Right forelimb (tissue), 1 donor: ENCODE measurements around the gene TPM2.

Source experiments
- DNase-seq: peaks from one replicate; pipeline ENCODE4 v3.0.0-alpha.2; 2018

The TPM2 gene

DNA sequence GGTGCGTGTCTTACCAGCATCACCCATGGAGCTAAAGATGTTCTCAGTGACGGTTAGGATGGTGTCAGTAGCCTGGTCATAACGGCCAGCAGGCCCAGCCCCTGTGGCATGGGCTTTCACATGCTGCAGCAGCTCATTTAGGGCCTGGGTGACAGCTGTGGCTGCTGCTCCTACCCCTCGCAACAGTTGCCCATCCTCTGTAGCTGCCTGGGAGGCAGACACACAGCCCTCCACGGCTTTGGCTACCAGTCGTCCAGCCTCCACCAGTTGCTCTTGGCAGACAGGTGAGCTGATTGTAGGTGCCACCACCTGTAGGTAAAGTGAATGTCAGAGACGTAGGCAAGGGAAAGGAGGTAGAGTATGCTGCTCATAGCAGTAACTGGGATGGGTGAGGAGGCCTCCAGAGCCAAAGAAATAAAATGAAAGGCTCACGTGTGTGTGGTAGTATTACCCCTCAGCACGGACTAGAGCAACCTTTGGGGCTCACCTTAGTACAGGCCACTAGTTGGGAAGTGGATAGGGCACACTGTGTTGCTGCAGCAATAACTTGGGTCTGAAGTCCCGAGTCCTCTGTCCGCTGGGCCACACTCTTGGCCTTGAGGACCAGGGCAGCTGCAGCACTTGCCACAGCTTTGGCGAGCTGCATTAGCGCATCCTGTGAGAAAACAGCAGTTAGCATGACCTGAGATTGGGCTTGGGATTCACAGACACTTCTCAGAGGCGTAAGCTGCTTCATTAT lies 27.6 kb upstream of the TPM2 start:
- DNase-seq, result no peak

DNA sequence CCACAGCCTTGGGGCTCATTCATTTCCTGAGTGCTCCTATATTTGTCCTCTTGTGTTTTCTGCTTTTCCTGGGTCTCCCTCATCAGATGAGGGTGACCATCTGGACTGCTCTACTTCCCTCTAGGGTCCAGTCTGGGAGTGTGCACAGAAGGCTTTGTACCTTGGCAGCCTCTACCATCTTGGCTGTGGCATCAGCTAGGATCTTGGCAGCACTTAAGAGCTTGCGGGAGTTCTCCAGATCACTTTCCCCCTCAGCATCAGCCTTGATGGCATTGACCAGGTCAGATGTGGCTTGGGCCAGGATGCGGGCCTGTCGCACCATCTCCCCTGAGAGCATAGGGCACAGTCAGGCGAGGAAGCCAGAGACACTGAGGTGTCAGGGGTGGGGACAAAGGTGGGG lies 26.5 kb upstream of the TPM2 start:
- DNase-seq, result no peak

DNA sequence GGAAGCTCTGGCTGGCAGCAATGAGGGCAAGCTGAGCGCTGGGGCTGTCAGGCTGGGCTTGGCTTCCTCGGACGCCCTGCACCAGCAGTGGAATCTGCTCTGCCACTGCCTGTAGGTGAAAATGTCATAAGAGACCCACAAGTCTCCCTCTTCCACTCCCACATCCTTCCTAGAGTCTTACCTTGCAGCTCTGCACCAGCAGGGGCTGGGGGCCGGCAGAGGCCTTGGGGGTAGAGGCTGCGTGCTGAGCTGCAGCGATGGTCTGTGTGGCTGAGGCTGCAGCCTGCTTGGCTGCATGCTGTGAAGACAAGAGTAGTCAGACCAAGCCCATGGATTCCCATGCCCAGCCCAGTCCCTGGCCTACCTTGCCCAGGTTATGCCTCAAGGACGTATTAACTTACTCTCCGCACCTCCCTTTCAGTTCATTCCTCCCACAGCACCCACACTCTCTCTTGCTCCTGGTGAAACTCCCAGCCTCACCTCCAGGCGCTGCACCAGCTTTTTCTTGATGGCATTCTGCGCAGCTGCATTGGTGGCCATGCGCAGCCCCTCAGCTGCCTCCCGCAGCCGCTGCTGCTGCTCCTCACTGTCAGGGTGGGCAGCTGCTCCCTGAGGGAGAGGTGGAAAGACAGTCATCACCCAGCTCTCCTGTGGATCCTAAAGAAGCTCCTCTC lies 25.0 kb upstream of the TPM2 start:
- no peak for DNase-seq

DNA sequence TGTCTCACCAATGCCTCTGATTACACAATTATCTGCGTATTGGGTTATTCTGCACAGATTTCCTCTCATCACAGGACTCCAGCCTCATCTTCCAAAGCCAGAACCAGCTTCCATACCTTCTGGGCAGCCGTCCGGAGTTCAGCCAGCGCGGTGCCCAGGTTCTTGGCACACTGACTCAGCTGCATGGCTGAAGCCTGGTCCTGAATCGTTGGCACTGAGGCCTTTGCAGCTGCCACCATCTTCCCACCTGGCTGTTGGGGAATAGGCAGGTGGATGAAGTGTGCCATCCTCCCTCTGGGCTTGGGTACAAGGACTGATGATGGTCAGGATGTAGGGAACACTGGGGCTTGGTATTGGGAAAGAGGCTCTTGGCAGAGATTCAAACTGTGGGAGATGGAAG lies 24.4 kb upstream of the TPM2 start:
- DNase-seq, result no peak

DNA sequence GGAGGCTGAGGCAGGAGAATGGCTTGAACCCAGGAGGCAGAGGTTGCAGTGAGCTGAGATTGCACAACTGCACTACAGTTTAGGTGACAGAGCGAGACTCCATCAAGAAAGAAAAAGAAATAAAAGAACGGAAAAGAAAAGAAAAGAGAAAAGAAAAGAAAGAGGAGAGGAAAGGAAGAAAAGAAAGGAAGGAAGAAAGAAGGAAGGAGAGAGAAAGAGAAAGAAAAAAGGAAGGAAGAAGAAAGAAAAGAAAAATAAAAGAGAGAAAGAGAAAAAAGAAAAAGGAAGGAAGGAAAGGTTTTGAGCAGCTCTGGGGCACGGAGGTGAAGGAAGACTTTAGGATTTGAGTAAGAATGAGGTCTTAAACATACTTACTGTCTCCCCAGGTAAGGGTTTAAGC lies 23.9 kb upstream of the TPM2 start:
- DNase-seq, result no peak

DNA sequence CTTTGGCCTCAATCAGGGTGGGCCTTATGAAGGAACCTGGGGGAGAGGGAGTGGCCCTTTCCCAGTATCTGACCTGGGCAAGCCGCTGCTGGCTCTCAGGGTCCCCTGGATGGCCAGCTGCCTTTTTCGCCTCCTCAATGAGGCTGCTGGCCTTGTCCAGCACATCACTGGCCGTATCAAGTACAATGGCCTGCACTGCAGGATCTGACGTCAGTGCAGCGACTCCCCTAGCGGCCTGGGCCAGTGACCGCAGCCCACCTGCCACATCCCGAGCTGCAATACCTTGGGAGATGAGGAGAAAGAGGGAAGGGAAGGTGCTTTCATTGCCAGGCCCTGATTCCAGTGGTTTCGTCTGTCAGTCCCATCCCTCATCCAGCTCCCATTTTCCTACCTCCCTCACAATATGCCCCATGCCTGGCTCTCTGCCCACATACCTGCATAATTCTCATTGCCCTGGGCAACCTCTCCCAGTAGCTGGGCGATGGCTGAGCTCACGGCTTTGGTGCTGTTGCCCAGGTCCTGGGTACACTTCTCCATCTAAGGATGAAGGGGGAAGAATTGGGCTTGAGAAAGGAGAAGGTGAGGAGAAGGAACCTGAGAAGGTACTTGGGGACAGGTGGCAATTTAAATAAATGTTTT lies 23.2 kb upstream of the TPM2 start:
- no peak for DNase-seq

DNA sequence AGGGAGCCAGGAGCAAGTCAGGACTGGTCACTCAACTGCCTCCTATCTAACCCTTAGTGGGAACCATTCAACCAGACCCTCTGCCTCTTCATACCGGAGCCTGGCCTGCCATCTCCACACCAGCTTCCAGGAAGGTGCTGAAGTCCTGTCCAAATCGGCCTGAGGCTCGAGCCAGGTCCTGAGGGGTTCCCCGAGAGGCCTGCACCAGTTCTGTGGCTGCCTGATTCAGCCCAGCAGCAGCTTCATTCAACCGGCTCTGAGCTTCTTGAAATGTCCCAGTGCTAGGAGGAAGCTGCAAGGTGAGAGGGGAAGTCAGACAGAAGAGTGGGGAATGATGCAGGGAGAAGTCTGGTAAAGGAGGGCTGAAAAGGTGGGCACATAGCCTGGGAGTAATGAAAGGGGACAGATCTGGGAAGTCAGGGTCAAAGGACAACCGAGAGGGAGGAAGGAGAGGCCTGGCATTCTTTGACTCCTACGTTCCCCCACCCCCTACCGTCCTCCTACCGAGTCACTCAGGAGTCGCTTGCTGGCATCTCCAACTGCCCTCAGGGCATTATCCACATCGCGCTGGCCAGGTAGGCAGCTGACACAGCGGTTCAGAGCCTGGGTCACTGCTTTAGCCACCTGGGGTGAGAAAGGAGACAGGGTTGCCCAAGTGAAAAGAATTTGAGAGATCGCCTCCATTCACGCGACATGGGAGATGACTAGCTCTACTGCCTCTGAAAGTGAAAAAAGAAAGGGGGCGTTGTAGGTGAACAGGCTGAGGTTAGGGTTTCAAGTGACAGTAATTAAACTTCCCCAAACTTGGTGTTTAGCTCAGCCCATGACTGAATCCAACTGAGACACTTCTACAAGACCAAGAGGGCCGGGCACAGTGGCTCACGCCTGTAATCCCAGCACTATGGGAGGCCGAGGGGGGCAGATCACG lies 22.0 kb upstream of the TPM2 start:
- DNase-seq, result no peak

DNA sequence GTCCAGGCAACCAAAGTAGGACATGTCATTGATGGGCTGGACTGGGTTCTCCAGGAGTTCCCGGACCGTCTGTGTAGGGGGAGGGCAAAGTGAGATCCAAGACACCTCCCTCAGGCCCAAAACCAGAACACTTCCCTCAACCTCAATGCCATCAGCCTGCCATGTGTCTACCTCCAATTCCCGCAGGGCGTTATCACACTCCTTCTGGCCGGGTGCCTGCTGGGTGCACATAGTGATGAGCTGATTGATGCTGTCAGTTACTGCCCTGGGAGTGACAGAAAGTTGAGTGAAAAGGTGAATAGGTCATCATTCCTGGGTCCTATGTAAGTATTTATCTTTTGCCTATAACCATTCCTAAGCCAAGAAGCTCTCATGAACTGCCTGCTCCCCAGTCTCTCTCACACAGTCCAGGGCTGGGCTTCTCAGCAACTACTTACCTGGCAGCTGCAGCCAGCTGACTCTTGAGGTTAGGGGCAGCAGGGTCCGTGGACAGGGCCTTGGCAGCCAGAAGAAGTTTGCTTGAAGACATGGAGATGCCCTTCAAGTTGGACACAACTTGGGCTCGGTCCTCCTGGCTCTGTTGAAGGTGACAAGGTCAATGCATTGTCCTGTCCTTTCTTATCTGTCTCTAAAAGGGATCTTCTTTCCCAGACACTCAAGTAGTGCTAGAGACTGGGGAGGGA lies 21.2 kb upstream of the TPM2 start:
- no peak for DNase-seq

DNA sequence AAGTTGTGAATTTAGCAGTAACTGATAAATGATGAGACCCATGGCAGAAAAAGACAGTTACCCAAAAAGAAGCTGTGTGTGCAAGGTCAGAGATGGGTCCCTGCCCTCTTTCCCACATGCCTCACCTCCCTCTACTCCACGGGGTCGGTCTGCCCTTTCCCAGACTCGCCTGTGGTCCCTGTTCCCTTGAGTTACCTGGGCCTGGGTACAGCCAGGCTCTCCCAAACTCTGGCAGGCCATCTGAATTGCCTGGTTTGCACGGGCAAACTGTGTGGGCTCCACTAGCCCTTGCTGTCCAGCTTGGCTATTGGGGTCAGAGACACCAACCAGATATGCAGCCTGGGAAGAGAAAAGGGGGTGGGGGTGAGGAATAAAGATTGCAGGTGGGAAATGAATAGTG lies 18.4 kb upstream of the TPM2 start:
- DNase-seq, result no peak

DNA sequence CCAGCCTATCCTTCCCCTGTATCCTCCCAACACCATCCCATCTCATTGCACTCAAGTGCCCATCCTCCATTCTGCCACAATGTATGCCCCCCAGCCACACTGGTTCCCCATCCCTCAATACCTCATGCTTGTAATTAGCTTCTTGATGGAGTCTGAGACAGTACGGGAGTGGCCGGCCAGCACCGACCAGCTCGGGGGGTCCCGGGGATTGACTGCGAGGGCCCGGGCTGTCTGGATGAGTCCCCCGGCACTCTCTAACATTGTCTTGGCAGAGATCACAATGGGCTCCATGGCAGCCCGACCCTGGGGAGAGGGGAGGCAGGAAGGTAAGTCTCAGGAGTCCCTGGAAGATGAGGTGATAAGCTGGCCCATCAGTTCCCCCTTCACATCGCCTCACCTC lies 17.2 kb upstream of the TPM2 start:
- no peak for DNase-seq

DNA sequence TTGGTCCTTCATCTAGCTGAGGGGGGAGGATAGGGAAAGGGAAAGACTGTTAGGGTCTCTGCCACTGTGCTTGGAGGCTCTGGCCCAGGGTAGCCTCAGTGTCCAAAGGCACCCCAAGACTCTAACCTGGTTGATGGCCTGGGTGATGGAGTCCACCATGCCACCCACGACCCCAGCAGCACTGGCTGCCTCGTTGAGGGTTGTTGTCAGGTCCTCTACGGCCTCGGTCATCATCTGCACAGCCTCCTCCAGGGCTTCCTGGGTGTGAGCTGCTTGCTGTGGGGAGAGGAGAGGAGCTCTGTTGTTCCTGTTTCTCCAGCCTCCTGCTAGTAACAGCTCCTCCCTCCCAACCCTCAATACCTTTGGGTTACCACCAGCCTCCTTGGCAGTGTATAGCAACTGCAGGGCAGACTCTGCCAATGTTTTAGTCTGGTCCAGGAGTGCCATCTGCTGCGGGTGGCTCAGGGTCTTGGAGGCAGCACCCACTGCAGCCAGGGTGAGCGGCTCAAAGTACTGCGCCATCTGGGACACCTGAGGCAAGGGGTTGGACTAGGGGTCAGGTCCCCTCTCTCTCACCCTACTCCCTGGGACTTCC lies 16.2 kb upstream of the TPM2 start:
- DNase-seq, result no peak

DNA sequence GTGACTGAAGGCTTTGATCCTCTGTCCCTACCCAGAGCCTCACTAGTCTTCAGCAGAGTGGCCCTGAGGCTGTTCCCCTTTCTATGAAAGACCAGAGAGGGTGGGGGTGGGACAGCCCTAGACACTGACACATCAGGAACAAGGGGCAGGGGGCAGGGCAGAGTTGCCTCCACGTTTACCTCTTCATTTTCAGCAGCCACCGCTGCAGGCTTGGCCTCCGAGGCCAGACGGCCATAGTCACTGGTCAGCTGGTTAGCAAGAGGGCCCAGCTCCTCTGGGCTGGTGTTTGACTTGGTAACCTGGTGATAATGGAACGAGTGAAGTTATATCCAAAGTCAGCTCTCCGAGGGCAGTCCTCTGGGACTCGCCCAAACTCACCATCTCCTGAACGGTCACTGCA lies 15.6 kb upstream of the TPM2 start:
- no peak for DNase-seq

DNA sequence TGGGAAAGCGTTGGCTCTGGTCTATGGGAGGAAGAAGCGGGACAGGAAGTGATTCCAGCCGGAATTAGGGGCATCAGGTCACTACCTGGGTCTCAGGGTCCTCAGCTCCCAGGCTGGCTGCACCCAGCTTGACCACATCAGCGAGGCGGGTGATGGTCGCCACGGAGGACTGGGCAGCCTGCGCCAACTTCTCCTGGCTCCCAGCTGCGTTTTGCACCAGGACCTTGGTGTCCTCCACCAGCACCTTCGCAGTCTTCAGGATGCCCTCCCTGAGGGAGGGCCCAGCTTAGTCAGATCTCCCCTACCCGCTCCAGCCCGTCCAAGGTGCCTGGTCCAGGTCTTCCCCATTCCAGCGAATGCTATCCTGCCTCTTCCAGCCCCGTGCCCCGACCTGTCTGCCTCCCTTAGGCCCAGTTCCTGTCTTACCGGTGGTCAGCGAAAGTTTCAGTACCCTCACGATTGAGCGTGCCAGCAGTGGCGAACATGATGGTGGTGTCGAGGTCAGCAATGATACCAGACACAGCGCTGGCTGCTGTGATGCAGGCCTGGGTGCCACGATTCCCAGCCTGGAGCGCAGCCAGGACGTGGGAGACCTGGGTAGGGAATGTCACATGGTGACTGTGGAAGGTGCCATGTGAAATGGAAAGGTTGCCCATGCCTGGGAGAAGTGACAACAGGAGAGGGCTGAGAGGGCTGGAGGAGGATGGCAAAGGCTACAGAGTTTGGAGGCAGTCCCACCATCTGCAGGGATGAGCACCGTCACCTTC lies 14.4 kb upstream of the TPM2 start:
- no peak for DNase-seq

DNA sequence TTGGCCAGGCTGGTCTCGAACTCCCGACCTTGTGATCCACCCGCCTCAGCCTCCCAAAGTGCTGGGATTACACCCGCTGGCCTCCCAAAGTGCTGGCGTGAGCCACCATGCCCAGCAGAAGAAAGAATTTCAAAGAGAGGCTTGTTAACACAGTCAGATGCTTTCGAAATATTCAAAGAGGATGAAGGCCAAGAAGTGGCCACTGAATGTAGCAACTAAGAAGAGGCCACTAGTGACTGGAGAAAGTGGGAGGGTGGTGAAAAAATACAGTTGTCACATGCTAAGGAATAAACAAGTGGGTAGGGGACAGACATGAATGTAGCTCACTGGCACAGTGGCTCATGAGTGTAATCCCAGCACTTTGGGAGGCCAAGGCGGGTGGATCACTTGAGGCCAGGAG lies 13.0 kb upstream of the TPM2 start:
- DNase-seq, result no peak

DNA sequence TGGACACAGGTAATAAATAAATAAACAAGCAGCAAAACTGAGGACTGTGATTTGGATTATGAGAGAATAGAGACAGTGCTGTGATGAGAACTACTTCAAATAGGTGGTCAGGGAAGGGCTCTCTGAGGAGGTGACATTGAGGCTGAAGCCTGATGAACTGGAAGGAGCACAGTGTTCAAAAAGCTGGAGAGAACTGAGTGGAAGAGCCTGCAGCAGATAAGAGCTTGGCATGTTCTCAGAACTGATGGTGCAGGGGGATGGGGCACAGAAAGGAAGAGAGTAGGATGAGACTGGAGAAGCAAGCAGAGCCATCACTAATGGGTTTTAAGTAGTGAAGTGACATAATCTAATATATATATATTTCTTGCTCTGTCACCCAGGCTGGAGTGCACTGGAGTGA lies 11.2 kb upstream of the TPM2 start:
- no peak for DNase-seq

DNA sequence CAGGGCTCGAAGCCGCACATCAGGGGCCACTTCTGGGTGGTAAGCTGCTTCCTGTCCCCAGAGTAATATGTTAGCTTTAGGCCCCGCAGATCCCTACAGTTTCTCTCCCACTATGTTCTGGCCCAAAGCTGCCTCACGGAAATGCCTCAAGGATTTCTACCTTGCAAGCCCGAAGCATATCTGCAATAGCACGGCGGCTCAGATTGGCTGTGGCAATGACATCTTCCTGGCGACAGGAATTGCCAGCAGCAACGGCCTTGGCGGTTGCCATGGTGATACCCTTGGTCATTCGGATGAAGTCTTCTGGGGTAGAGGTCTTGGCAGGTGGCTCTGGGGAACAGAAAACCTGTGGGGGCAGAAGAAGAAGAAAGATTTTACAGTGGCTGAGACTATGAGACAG lies 10.3 kb upstream of the TPM2 start:
- DNase-seq, result no peak

DNA sequence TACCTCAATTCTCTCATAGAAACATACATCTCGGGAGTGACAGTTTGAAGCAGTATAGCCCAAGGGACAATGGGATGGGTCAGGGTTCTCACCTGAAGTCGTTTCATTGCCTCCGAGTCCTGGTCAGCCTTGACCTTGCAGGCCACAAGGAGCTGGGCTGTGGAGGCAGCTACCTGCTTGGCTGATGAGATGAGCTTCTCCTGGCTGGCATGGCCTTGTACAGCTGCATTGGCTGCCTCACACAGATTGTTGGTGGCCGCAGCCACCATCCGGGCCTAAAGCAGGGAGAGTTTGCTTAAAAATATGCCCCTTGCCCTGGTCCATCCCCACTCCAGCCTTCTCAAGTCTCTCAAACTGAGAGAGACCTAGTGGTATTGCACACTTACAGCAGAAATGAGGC lies 8.5 kb upstream of the TPM2 start:
- DNase-seq, result no peak

DNA sequence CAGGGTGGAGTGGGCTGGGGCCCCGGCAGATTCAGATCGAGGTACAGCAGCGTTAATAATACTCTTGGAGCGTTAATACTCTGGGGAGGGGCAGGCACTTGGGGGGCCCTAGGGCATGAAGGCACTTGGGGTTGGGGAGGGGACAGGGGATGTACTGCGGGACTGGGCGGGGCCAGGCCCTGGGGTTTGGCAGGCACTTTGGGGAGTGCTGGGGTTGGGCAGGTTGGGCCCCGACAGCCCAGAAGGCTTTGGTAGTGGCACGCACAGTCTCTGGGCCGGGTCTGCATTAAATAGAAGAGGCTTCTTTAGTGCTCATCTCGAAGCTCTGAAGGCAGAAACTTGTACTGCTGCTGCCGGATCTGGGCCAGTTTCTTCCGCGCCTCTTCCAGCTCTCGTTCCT lies 7.8 kb upstream of the TPM2 start:
- DNase-seq, result no peak

DNA sequence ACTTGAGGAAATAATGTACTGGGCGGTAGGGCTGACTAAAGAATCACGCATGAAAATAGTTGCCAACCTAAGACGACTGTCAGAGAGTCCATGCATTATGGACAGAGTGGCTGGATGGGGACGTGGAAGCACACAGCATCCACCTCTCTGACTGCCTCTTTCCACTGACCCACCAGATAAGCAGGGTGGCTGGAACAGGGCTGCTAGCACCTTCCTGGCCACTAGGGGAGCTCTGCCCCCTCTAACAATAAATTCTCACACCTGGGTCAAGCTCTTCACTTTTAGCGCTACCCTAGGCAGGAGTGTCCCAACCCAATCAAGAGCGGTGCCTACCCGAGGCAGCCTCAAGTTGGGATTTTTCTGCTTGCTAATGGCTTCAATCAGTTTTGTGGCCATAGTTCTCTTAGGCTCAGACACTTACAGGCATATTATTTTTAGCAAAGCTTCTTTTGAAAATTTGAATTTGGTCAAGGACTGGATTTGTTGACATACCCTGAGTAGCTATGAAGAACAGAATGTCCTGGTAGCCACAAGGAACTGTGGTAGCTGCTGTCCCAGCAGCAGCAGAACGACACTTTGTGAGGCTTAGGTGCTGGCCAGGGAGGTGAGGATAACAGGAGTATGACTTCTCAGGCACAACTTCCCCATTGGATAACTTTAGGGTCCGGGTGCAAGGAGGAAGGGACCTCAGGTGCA lies 6.9 kb upstream of the TPM2 start:
- no peak for DNase-seq

DNA sequence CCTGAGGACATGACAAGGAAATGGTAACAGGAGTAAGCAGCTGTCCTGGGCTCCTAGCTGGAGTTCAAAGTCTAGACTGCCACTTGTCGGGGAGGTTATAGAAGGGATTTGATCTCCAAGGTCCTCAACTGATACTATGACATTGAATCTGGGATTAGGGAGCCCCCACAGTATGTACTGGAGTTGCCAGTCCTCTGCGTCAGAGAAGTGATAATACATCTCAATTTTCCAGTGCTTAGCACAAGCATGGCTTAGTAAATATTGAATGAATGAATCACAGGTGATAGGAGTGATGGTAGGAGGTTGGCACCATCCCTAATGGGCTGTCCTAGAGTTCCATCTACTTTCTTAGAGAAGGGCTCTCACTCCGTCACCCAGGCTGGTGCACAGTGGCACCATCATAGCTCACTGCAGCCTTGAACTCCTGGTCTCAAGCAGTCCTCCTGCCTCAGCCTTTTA lies 6.2 kb upstream of the TPM2 start:
- DNase-seq, result no peak
